Measurements from ENCODE around the gene ZSCAN31.
"Not testable (repeated sequence)": the region's sequence is repeated elsewhere in the genome, so short reads cannot be mapped to it uniquely, and the experiment has no call there.

ZSCAN31 gene

DNA sequence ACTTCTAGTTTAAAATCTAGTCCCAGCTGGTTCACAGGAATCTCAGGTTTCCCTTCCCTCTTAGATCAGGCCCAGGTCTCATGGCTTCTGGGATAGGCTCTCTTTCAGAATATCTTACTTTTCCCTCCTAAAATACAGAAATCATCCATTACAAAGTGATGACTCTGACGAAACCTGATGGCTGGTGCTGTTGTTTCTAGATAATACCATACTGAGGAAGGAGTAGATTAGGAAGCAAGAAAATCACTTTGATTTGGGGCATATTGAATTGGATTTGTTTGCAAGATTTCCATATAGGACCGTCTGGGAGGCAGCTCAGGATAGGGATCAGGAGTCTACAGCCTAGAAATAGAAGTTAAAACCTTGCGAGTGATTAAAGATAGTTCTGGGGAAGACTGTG, 17.4 kb upstream of the ZSCAN31 start:
- DNase-seq, result no peak

DNA sequence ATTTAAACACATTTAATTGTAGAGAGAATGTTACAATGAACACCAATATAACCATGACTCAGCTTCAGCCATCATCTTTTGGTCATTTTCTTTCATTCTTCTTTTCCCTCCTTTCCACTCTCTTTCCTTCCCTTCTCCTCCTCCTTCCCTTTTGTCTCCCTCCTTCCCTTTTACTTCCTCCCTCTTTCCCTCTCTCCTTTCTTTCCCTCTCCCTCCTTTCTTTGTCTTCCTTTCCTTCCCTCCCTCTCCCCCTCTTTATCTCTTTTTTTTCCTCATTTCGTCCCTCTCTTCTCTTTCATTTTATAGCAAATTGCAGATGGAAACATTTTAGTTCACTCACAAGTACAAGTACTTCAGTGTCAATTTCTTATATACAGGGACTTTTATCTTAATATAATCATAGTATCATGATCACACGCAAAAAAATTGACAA, 15.6 kb upstream of the ZSCAN31 start:
- no peak for DNase-seq

DNA sequence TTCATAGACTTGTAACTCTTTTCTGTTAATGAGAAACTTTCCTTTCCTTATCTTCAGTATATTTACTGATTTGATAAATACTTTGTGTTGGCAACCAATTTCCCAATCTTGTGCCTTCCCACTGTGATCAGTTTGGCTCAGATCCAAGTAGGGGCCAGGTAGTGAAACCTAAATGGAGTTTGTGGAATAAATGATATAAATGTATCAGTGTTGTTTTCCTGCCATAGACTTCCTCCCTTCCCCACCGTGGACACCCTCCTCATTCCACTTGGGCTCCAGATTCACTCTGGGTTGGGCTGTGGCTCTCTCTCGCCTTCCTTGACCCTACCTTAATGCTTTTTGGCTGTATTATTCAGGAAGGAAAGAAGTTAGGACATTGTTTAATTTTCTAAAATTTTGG, 15.1 kb upstream of the ZSCAN31 start:
- no peak for DNase-seq

- DNase-seq, result peak; percentile 77
Measured at GRCh38 chr6:28349892-28350737, 14.2 kb upstream of the ZSCAN31 start, which contains the start of gene ZKSCAN3. ZKSCAN3 (plus strand) TSS chr6:28349947; CDS start chr6:28359587, 9,640 bp downstream.

DNA sequence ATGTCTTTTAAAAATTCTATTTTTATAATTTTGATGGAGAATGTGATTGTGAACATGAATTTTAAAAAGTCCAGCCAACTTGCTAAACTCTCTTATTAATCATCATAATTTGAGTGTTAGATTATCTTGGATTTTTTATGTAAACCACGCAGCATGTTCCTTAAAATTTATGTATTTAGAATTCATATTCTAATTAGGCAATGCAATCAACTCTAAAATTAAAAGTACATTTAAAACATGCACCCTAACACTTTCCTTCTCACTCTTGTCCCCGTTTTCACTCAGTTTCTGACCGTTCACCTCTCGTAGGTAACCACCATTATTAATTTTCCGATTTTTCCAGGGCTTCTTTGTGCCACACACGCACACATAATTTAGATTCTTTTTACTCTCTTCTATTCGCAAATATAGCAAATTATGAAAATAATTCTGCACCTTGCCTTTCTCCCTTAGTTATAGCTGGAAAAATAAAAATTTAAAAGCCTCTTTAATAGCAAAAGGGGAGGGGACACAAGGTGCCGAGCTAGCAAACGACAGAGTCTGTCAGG, 13.5 kb upstream of the ZSCAN31 start:
- DNase-seq, result no peak

DNA sequence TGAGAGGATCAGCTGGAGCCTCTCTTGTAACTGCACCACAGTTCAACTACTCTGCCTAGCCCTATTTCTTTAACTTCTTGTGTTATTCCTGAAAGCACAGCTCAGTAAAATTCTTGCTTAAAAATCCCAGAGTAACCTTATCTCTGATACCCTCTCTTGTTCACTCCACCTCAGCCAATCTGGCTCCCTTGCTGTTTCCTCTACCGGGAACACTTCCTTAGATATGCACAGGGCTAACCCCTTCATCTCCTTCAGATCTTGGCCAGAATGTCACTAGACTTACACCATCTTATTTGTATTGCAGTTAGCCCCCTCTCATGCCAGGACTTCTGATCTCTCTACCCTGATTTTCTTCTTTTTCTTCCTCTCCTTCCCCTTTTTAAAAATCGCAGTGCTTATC, 11.2 kb upstream of the ZSCAN31 start:
- no peak for DNase-seq

DNA sequence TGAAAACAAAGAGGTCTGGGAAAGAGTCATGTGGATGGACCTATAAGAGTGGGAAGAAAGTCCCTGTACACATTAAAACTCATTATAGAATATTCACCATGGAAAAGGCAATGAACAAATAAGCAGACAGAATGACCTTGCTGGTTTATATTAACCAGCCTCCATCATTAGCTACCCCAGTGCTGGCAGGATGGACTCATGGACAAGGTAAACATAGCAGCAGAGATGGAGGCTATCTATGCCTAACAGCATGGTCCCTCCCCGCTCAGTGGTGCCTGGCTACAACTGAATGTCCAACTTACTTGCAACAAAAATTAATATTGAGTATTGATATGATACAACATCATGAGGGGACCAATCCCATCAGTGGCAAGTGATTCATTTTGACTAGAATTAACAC, 9.3 kb upstream of the ZSCAN31 start:
- no peak for DNase-seq

DNA sequence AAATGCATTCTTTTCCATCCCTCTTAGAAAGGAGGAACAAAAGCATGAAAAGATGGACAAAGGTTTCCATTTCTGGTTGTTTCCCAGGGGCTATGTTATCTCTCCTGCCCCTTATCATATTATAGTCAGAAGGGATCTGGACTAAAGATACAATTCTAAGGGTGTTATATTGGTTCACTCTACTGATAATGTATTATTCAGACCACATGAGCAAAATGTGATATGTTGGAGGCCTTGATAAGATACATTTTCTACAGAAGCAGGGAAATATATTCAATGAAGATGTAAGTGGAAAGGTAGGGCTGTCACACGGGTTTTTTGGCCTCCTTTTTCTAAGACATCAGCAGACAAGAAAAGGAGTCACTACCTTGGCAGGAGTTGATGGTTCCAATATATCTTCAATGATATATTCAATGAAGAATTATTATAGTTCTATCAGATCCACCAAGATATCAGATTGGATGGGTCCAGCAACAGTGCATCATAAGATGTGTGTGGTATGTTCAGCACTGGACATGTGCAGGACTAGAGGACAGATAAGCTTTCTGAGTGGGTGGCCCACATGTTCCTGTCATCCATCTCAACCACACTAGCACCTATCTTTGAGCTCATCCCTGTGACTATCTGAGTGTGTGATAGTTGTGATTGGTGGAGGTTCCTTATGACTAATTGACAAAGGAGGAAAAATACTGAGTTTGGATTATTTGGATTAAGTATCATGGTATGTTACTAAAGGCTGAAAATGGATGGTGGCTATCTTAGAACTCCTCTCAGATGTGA, 8.1 kb upstream of the ZSCAN31 start:
- DNase-seq, result no peak

DNA sequence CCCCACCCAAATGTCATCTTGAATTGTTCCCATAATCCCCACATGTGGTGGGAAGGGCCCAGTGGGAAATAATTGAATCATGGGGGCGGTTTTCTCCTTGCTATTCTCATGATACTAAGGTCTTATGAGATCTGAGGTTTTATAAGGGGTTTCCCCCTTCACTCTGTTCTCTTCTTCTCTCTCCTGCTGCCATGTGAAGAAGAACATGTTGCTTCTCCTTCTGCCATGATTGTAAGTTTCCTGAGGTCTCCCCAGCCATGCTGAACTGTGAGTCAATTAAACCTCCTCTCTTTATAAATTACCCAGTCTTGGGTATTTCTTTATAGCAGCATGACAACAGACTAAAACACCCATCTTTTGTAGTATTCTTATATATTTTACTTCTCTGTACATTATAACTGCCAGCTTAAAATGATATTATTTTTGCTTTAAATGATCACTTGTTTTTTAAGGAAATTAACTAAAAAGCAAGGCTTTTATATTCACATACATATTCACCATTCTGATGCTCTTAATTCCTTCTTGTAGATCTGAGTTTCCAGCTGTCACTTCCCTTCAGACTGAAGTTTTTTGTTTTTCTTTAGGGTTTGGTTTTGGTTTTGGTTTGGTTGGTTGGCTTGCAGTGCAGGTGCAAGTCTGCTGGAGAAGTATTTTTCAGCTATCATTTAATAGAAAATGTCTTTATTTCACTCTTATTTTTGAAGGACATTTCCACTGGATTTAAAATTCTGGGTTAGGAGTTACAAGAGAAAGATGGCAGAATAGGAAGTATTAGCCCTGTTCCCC, 4.6 kb upstream of the ZSCAN31 start:
- no peak for DNase-seq

- no peak for DNase-seq
Measured at GRCh38 chr6:28337121-28337520, 1.2 kb upstream of the ZSCAN31 start.

DNA sequence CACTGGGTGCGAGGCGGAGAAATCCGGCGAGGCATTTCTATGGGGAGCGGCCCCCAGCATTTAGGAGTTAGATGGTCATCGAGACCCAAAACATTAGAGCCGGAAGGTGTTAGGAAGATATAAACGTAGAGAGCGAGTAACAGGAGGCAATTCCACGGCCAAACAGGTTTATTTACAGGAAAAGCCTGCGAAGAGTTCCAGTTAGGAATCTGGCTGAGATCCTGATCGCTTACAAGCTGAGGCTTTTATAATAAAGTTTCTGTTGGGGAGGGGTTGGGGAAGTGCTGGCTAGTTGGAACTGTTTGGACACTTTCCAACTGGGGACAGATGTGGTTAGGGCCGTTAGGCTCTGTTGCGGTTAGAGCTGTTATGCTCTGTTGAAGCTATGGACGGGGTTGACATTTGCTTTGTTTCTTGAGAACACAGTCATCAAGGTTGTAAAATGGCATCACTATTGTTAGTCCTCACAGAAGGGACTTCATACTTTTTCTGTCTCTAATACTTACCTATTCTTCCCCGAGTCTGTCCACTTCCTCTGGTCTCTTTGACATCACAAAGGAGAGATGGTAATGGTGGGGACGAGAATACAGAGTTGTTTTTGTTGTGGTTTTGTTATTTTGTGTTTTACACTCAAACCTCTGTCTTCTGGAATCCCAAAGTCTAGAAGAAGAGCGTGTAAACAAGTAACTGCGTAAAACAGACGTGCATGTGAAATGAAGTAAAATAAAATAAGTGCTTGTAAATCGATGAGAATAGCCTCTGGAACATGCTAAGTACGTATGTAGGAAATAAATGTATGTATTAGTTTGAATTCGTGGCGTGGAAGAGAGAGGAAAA, 554 bp upstream of the ZSCAN31 start:
- DNase-seq, result peak; percentile 50

GRCh38 chr6:28335040-28335563, 846 bp downstream of the ZSCAN31 start:
- DNase-seq, result no peak

GRCh38 chr6:28334286-28335039, 1.5 kb downstream of the ZSCAN31 start:
- DNase-seq, result no peak

DNA sequence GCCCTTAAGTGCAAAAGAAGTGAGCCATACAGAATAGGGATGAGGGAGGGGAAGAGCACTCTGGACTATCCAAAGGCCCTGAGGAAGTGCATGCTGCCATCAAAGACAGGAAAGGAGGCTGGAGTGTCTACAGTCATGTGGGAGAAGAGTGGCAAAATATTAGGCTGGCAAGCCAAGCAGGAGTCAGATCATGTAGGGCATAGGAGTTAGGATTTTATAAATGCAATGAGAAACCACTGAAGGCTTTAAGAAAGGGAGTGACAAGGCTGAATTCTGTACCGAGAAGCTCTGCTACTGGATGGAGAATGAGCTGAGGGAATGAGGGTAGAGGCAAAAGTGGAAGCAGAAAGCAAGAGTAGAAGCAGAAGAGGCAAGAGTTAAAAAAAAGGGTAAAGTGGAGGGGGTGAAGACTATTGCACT, 2.3 kb downstream of the ZSCAN31 start:
- no peak for DNase-seq

GRCh38 chr6:28333047-28333446, 2.9 kb downstream of the ZSCAN31 start:
- DNase-seq, result no peak

- no peak for DNase-seq
Measured at GRCh38 chr6:28330041-28330440, 5.9 kb downstream of the ZSCAN31 start.

DNA sequence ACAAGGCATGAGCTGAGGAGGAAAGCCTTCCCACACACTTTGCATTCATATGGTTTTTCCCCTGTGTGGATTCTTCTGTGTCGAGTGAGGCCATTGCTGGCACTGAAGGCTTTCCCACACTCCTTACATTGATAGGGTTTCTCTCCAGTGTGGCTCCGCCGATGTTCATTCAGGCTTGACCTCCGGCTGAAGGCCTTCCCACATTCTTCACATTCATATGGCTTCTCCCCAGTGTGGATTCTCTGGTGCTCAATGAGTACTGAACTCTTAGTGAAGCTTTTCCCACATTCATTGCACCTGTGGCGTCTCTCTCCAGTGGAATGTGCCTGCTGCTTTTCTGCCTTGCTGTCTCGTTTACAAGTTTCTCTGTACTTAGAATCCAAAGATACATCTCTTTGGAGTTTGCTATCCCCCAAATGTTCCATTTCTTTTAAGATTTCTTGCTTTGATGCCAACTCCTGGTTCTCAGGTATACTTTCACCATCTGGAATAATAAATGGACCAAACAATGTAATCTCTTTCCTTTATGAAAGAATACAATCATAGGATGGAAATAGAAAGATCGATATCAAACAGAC, 9.5 kb downstream of the ZSCAN31 start:
- DNase-seq, result no peak

GRCh38 chr6:28323813-28324424, 12.0 kb downstream of the ZSCAN31 start:
- no peak for DNase-seq

- no peak for DNase-seq
Measured at GRCh38 chr6:28322661-28323060, 13.3 kb downstream of the ZSCAN31 start.

DNA sequence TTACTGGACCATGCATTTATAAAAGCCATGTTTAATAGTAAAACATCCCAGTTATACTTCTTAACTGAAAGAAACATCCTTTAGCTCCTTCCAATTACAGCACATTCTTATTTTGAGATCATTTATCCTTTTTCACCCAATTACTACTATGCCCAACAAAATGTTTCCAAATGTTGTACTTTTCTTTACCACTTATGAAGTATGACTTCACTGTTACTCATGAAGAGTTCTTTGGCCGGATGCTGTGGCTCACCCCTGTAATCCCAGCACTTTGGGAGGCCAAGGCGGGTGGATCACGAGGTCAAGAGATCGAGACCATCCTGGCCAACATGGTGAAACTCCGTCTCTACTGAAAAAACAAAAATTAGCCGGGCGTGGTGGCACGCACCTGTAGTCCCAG, 18.1 kb downstream of the ZSCAN31 start:
- DNase-seq, result not testable (repeated sequence)
